ENCODE results near the gene KCND1. TPM values are rescaled to one million over a fixed set of nuclear protein-coding genes. Genes with fewer than 3 reads are reported as not detected.
A peak's percentile ranks its signal among the peaks of the same experiment; 100 is the strongest.

The KCND1 gene
- total RNA-seq, 1 donor from 2014 or later: 1.8 TPM

DNA sequence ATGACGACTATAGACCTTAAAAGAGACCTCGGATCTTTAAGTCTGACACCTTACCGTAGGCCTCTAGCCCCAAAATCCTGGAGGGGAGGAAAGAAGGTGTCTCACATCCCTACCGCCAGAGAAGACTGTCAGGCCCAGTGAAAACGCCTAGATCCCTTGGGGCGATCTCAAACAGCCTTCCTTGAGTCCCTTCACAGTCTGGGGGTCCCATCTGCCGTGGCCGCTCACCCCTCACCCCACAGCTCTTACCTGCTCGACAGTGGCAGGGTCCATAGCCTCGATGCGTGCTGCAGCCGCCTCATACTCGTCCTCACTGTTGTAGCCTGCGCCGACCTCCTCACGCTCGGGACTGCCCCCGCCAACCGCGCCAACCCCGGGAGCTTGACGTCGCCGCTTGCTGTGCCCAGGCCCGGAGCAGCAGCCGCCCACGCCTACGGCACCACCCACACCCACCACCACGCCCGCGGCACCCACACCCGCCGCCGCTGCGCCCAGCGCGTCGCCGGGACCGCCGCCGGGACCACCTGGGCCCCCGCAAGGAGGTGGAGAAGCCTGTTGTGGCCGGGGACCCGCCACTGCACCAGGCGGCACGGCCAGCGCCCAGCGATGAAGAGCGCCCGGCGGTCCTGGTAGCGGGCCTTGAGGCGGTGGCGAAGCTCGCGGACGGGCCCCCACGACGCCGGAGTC lies 14.8 kb downstream of the KCND1 start:
- intact Hi-C loops (cut with micrococcal nuclease): loop anchor here (1.0 to 5.0 kb wide), 3 partner anchors 144 to 360 kb away; partner anchors contain the start of gene WDR13
- TF ChIP-seq, protein P1, sequence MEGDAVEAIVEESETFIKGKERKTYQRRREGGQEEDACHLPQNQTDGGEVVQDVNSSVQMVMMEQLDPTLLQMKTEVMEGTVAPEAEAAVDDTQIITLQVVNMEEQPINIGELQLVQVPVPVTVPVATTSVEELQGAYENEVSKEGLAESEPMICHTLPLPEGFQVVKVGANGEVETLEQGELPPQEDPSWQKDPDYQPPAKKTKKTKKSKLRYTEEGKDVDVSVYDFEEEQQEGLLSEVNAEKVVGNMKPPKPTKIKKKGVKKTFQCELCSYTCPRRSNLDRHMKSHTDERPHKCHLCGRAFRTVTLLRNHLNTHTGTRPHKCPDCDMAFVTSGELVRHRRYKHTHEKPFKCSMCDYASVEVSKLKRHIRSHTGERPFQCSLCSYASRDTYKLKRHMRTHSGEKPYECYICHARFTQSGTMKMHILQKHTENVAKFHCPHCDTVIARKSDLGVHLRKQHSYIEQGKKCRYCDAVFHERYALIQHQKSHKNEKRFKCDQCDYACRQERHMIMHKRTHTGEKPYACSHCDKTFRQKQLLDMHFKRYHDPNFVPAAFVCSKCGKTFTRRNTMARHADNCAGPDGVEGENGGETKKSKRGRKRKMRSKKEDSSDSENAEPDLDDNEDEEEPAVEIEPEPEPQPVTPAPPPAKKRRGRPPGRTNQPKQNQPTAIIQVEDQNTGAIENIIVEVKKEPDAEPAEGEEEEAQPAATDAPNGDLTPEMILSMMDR (IDR thresholded peaks at IDR 0.05): no peak
- peaks cover 26% of the 10 kb centered on the region for H3K36me3 Mint-ChIP-seq (ENCODE audit: low read depth)
- H3K4me3 Mint-ChIP-seq: peak overlapping the region; percentile 84
- ChIA-PET CTCF (no interaction called here), POLR2A (interaction anchor here (0.6 to 5.9 kb wide), 13 partner anchors 15 to 382 kb away, joined by 3 to 99 read pairs (median 8); partner anchors contain the start of genes KCND1, PQBP1, RBM3 and SLC35A2)
- no peak for ATAC-seq (ENCODE audit: low read depth)
- no peaks in the 10 kb centered on the region for H3K27me3 Mint-ChIP-seq
- H3K4me1 Mint-ChIP-seq: peaks cover 74% of the 10 kb centered on the region
- peak; percentile 29 for DNase-seq
- no peaks in the 10 kb centered on the region for H3K9me3 Mint-ChIP-seq
- peak overlapping the region; percentile 75 for H3K27ac Mint-ChIP-seq

DNA sequence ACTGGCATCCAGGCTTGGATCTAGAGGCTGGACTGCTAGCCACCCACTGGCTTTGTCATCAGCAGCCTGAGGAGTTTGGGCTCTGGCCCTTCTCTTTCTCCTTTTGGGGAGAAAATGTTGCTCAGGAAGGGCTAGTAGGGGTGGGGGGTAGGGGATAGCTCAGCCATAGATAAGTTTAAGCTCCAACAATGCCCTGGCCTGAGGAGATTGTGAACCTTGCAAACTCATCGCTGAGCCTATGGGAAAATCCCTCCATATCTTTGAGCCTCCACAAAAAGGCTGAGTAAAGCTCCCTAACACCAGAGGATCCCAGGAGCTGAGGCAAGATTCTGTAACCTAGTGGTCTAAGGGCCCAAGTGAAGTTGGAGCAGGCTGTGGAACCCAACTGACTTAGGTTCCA lies 23.1 kb downstream of the KCND1 start:
- Mint-ChIP-seq H3K27ac (no peak overlapping the region), H3K4me1 (peaks cover 36% of the 10 kb centered on the region)

DNA sequence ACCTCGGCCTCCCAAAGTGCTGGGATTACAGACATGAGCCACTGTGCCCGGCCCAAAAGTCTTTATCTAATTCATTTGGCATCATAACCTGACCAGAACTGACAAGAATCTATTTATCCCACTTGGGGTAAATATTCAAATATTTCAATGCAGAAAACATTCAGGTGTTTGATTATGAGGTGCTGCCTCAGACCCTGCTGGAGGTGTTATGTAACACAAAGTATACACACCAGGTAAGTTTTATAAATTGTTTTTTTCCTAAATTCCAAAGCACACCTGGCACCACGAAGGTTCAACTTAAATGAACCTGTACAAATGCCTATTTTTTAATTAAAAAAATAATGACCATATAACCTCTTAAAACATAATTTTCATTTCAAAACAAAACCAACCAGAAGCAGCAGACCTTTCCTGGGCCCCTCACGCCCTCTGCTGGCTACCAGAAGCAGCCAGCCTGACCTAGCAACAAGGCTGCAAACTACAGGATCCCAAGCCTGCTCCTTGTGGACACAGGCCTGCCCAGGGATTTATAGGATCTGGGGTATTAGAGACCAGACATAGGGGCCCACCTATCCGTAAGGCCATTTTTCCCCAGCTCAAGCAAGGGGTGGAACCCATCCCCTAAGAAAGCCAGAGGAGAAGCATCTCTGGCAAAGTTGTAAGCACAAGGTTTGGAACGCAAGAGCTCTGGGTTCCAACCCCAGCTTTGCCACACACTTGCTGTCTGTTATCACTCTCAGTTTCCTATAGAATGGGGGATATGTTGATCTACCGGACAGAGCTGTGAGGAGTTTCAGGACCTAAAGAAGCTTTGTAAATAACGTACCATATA lies 25.9 kb downstream of the KCND1 start:
- Mint-ChIP-seq H3K27me3 (no peaks in the 10 kb centered on the region), H3K4me1 (peaks cover 44% of the 10 kb centered on the region), H3K4me3 (no peak overlapping the region), H3K36me3 (ENCODE audit: low read depth) (peaks cover 33% of the 10 kb centered on the region), H3K27ac (peak overlapping the region; percentile 41), H3K9me3 (no peaks in the 10 kb centered on the region)
- intact Hi-C loops (cut with micrococcal nuclease): loop anchor here (1.0 to 5.0 kb wide), 6 partner anchors 8 to 297 kb away; no protein-coding TSS in a partner anchor
- DNase-seq (no peak), ATAC-seq (ENCODE audit: low read depth) (peak; percentile 56)
- CTCF ChIA-PET: interaction anchor here (0.6 to 1.8 kb wide), 7 partner anchors 8 to 297 kb away, joined by 3 to 17 read pairs (median 5); no protein-coding TSS in a partner anchor
- TF ChIP-seq, protein P1 (IDR thresholded peaks at IDR 0.05): no peak
- POLR2A ChIA-PET: interaction anchor here (1.4 to 17.9 kb wide), 2 partner anchors 9 to 31 kb away, joined by 7 to 718 read pairs; partner anchors contain the start of genes PIM2 and SLC35A2

More for the DNA sequence above, 23.1 kb downstream of the KCND1 start:
- no peak for ATAC-seq (ENCODE audit: low read depth)
- no peak for DNase-seq
- H3K36me3 Mint-ChIP-seq (ENCODE audit: low read depth): peaks cover 15% of the 10 kb centered on the region
- intact Hi-C loops (cut with micrococcal nuclease): loop anchor here (5.0 kb wide), 1 partner anchor 126 kb away; no protein-coding TSS in a partner anchor
- ChIA-PET CTCF (interaction anchor here (0.8 to 1.2 kb wide), 2 partner anchors 61 to 300 kb away, joined by 3 to 5 read pairs; no protein-coding TSS in a partner anchor), POLR2A (interaction anchor here (0.5 to 17.9 kb wide), 2 partner anchors 34 to 1114 kb away, joined by 8 to 718 read pairs; partner anchors contain the start of genes PIM2 and SLC35A2)
- no peak overlapping the region for H3K4me3 Mint-ChIP-seq
- TF ChIP-seq, protein P1 (IDR thresholded peaks at IDR 0.05): no peak
- no peaks in the 10 kb centered on the region for H3K9me3 Mint-ChIP-seq
- H3K27me3 Mint-ChIP-seq: no peaks in the 10 kb centered on the region

DNA sequence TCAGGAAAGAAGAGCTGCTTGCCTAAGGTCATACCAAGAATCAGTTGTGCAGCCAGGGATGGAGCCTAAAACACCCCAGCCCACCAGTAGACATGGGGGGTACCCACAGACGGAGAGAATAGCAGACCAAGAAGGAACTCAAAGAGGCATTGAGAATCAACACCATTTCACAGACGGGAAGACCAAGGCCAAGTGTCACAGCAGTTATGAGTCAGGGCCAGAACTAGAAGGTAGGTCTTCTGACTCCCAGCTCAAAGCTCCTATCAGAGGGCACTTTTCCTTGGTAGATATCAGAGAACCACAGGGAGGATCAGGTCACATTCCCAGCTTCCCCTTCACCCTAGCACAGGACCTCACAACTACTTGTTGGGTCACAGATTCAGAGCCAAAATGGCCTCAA lies 28.7 kb downstream of the KCND1 start:
- H3K4me3 Mint-ChIP-seq: no peak overlapping the region
- peaks cover 70% of the 10 kb centered on the region for H3K4me1 Mint-ChIP-seq
- peak overlapping the region; percentile 78 for H3K27ac Mint-ChIP-seq
- intact Hi-C loops (cut with micrococcal nuclease): no loop called here
- H3K36me3 Mint-ChIP-seq (ENCODE audit: low read depth): peaks cover 34% of the 10 kb centered on the region
- ChIA-PET CTCF (interaction anchor here (0.9 to 1.3 kb wide), 2 partner anchors 15 to 27 kb away, joined by 3 read pairs; no protein-coding TSS in a partner anchor), POLR2A (interaction anchor here (1.2 to 17.9 kb wide), 4 partner anchors 14 to 266 kb away, joined by 3 to 718 read pairs (median 52); partner anchors contain the start of genes OTUD5, PIM2, PQBP1 and SLC35A2)
- H3K9me3 Mint-ChIP-seq: no peaks in the 10 kb centered on the region
- DNase-seq: no peak
- TF ChIP-seq, protein P1 (IDR thresholded peaks at IDR 0.05): no peak
- H3K27me3 Mint-ChIP-seq: no peaks in the 10 kb centered on the region
- no peak for ATAC-seq (ENCODE audit: low read depth)
